ENCODE data around the gene BATF2. TPM values are rescaled to one million over a fixed set of nuclear protein-coding genes. Genes with fewer than 3 reads are reported as not detected.
"Not testable (repeated sequence)": the region's sequence is repeated elsewhere in the genome, so short reads cannot be mapped to it uniquely, and the experiment has no call there.

The BATF2 gene
- total RNA-seq (2014; rRNA removed; shearing (Covaris generic); ENCODE audit: low replicate concordance): 1.3 TPM in 1 of 2 replicates, not detected in the other

- Histone ChIP-seq H3K36me3 (no peaks in the 10 kb centered on the region), H3K9me3 (no peaks in the 10 kb centered on the region), H3K4me3 (peak within 1 kb of the TSS; percentile 32), H3K27me3 (no peaks in the 10 kb centered on the region)
- peak; percentile 76 for DNase-seq
Observed at GRCh38 chr11:64996710-64997380, at the start of gene BATF2. BATF2 (minus strand) TSS chr11:64996971; CDS start chr11:64996914, 57 bp downstream.

DNA sequence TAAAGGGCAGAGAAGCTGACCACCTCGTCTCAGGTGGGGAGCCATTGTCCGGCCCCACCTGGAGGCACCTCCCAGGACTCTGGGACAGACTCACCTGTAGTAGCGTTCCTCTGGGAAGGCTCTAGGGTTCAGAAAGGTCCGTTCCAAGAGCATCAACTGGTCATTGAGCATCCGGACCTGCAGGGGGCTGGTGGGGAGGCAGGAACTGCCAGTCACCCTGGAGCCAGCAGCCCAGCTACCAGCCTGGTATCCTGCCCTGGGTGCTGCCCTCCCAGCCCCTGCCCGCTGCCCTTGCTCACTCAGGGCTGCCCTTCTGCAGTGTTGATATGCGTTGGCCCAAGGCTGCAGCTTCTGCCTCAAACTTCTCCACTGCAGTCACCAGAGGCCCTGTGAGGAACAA, 49.0 kb upstream of the BATF2 start:
- DNase-seq: no peak

DNA sequence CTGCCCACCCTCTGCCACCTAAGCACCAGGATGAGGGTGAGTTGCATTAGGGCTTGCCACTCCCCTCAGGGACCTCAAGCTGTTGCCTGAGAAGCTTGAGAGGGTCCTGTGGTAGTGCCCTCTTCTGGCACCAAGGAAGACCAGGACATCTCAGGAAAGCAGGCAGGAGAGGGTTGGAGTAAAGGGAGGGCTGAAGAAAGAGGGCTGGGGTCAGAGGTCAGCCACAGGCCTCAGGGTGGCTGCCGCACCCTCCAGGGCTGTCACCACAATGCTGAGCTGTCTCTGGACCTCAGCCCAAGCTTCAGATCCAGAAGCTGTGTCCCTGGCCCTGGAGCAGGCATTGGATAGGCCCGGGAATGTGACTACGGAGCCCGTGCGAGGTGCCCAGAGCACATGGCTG, 48.3 kb upstream of the BATF2 start:
- H3K9me3 ChIP-seq: no peaks in the 10 kb centered on the region
- DNase-seq: no peak
- no peaks in the 10 kb centered on the region for H3K27me3 ChIP-seq
- peaks cover 32% of the 10 kb centered on the region for H3K36me3 ChIP-seq
- no peak overlapping the region for H3K4me3 ChIP-seq

More for the DNA sequence above, 49.0 kb upstream of the BATF2 start:
- H3K9me3 ChIP-seq: no peaks in the 10 kb centered on the region
- no peak overlapping the region for H3K4me3 ChIP-seq
- no peaks in the 10 kb centered on the region for H3K27me3 ChIP-seq
- H3K36me3 ChIP-seq: peaks cover 32% of the 10 kb centered on the region

DNA sequence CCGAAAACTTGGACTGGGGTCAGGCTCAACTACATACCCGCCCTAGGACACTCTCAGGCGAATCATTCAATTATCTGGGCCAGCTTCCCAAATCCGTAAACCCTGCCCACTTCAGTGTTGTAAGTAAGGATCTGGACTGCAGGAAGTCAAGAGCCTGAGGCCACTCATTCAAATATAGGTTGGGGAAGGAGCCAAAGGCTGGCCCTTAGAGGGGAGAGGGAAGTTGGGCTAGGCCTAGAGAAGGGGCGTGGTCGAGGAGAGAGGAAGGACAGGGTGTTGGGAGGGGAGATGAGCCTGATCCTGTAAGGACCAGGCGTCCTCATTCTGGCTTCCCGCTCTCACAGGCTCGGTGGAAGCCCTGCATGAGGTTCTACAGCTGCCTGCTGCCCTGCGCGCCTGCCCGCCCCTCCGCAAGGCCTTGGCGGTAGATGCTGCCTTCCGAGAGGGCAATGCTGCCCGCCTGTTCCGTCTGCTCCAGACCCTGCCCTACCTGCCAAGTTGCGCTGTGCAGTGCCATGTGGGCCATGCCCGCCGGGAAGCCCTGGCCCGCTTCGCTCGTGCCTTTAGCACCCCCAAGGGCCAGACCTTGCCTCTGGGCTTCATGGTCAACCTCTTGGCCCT, 47.2 kb upstream of the BATF2 start:
- peaks cover 32% of the 10 kb centered on the region for H3K36me3 ChIP-seq
- no peak overlapping the region for H3K4me3 ChIP-seq
- no peaks in the 10 kb centered on the region for H3K9me3 ChIP-seq
- no peaks in the 10 kb centered on the region for H3K27me3 ChIP-seq
- peak; percentile 80 for DNase-seq

DNA sequence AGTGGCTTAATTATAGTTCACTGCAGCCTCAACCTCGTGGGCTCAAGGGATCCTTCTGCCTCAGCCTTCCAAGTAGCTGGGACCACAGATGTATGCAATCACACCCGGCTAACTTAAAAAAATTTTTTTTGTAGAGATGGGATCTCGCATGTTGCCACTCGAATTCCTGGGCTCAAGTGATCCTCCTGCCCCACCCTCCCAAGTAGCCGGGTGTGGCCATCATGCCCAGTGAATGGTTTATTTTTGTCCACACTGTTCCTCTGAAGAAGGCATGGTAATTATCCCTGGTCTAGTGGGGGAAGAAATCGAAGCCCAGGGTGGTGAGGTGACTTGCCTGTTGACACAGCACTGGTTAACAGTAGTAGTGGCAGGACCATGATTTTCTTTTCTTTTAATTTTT, 46.1 kb upstream of the BATF2 start:
- H3K36me3 ChIP-seq: peaks cover 34% of the 10 kb centered on the region
- no peaks in the 10 kb centered on the region for H3K9me3 ChIP-seq
- H3K27me3 ChIP-seq: no peaks in the 10 kb centered on the region
- H3K4me3 ChIP-seq: peak overlapping the region; percentile 63
- no peak for DNase-seq

GRCh38 chr11:65040847-65041622, 44.3 kb upstream of the BATF2 start, which contains the start of gene SAC3D1:
SAC3D1 (plus strand) TSS chr11:65041210; CDS start chr11:65041293, 83 bp downstream.
- H3K27me3 ChIP-seq: no peaks in the 10 kb centered on the region
- peak; percentile 98 for DNase-seq
- peaks cover 32% of the 10 kb centered on the region for H3K36me3 ChIP-seq
- no peaks in the 10 kb centered on the region for H3K9me3 ChIP-seq
- peak within 1 kb of the TSS; percentile 63 for H3K4me3 ChIP-seq

- no peak for DNase-seq
- Histone ChIP-seq H3K27me3 (no peaks in the 10 kb centered on the region), H3K36me3 (peaks cover 27% of the 10 kb centered on the region), H3K4me3 (peak overlapping the region; percentile 63), H3K9me3 (no peaks in the 10 kb centered on the region)
Observed at GRCh38 chr11:65040520-65040846, 43.7 kb upstream of the BATF2 start.

- peak; percentile 65 for DNase-seq
- Histone ChIP-seq H3K27me3 (no peaks in the 10 kb centered on the region), H3K36me3 (peaks cover 4% of the 10 kb centered on the region; the same call in 1 of the 2 replicates), H3K4me3 (no peak overlapping the region), H3K9me3 (no peaks in the 10 kb centered on the region)
Observed at GRCh38 chr11:65036931-65037330, 40.2 kb upstream of the BATF2 start.

GRCh38 chr11:65035579-65035978, 38.8 kb upstream of the BATF2 start:
- no peak overlapping the region for H3K4me3 ChIP-seq
- no peaks in the 10 kb centered on the region for H3K9me3 ChIP-seq
- DNase-seq: no peak
- H3K27me3 ChIP-seq: no peaks in the 10 kb centered on the region
- peaks cover 4% of the 10 kb centered on the region; the same call in 1 of the 2 replicates for H3K36me3 ChIP-seq

DNA sequence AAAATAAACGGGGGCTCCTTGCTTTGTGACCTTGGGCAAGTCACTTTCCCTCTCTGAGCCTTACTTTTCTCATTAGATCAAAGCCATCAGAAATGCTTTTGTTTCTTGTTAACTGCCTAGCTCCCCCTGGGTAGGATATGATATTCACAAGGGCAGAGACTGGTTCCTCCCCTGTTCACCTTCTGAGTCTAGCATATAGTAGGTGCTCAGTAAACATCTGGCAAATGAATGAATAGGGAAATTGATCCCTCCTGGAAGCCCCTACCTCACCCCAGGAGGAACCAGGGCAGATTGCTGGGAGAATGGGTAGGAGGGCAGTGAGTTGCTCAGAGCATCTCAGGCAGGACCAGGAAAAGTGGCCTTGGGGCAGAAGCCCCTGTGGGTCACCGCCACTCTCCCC, 37.7 kb upstream of the BATF2 start:
- Histone ChIP-seq H3K36me3 (peaks cover 4% of the 10 kb centered on the region; the same call in 1 of the 2 replicates), H3K9me3 (no peaks in the 10 kb centered on the region), H3K4me3 (no peak overlapping the region), H3K27me3 (no peaks in the 10 kb centered on the region)
- no peak for DNase-seq

- H3K36me3 ChIP-seq: no peaks in the 10 kb centered on the region
- no peak for DNase-seq
- H3K9me3 ChIP-seq: no peaks in the 10 kb centered on the region
- no peak overlapping the region for H3K4me3 ChIP-seq
- H3K27me3 ChIP-seq: no peaks in the 10 kb centered on the region
Observed at GRCh38 chr11:65032216-65032615, 35.4 kb upstream of the BATF2 start.

DNA sequence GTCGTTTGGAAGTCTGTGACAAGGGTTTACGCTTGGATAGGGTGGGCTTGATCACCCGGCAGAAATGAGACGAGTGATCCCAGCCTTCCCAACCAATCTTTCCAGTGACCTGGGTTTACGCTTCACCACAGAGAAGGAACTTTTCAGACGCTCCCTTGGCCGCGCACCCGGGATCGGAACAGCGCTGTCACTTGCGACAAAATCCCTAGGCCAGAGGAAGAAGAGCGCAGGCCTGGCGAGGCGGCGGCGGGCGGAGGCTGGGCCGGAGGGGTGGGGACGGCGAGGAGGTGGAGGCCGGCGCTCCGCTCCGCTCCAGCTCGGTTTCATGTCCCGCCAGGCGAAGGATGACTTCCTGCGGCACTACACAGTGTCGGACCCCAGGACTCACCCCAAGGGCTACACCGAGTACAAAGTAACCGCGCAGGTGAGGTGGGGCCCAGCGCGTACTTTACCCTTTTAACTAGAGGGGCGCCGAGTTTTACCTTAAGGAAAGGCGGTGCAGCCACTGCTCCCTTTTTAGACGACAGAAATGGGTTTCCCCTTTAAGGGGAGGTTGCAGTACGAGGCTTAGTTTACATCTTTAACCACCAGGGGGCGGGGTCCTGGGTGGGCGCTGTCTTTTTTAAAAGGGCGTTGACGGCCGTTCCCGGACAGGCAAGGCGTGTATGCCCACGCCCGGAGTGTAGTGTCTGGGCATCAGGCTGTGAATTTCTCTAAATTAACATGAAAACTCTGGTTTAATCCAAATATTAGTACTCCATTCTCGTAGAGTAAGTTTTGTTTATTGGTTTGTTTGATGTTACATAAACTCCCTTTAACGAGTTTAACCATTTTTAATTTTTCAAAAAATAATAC, 30.7 kb upstream of the BATF2 start, which contains the start of gene SNX15:
TSS of gene SNX15 (plus strand) at position 227 of the 855 bp plus-strand sequence. CDS start at position 326, 99 bp downstream.
- Histone ChIP-seq H3K9me3 (no peaks in the 10 kb centered on the region), H3K27me3 (no peaks in the 10 kb centered on the region), H3K36me3 (no peaks in the 10 kb centered on the region), H3K4me3 (peak within 1 kb of the TSS; percentile 75)
- DNase-seq: peak; percentile 96

GRCh38 chr11:65026810-65027209, 30.0 kb upstream of the BATF2 start:
- peak; percentile 26 for DNase-seq
- Histone ChIP-seq H3K4me3 (peak overlapping the region; percentile 75), H3K9me3 (no peaks in the 10 kb centered on the region), H3K36me3 (no peaks in the 10 kb centered on the region), H3K27me3 (no peaks in the 10 kb centered on the region)

DNA sequence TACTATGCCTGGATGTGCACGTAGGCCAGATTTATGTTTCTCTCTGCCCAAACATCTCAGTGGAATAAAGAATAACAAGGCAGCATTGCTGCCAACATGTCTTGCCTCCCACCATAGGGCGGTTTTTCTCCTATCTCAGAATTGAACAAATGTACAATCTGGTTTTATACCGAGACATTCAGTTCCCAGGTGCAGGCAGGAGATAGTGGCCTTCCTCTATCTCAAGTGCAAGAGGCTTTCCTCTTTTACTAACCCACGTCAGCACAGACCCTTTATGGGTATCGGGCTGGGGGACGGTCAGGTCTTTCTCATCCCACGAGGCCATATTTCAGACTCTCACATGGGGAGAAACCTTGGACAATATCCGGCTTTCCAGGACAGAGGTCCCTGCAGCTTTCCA, 26.7 kb upstream of the BATF2 start:
- H3K4me3 ChIP-seq: not testable (repeated sequence)

DNA sequence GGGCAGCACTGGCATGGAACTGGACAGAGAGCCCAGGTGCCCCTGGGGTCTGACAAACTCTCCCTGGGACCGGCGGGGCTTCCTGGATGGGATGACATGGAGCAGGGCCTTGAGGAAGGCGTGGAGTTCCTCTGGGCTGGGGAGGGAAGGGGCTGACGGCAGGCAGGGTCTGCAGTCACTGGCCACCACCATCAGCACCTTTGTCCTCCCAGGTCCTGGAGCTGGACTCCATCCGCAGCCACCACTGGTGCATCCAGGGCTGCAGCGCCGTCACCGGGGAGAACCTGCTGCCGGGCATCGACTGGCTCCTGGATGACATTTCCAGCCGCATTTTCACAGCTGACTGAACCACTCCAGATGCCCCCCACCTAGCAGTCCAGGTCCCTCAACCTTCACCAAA, 24.7 kb upstream of the BATF2 start:
- Histone ChIP-seq H3K27me3 (no peaks in the 10 kb centered on the region), H3K4me3 (no peak overlapping the region), H3K9me3 (no peaks in the 10 kb centered on the region), H3K36me3 (peaks cover 6% of the 10 kb centered on the region)
- DNase-seq: no peak

More for the DNA sequence above, 26.7 kb upstream of the BATF2 start:
- not testable (repeated sequence) for DNase-seq, H3K27me3 ChIP-seq, H3K9me3 ChIP-seq, H3K36me3 ChIP-seq

GRCh38 chr11:65021003-65021402, 24.2 kb upstream of the BATF2 start:
- H3K4me3 ChIP-seq: no peak overlapping the region
- no peaks in the 10 kb centered on the region for H3K9me3 ChIP-seq
- DNase-seq: no peak
- peaks cover 6% of the 10 kb centered on the region for H3K36me3 ChIP-seq
- H3K27me3 ChIP-seq: no peaks in the 10 kb centered on the region
